AG08396 (cell line): Measurements from ENCODE around the gene ARHGEF5.
"Not testable (repeated sequence)": the region's sequence is repeated elsewhere in the genome, so short reads cannot be mapped to it uniquely, and the experiment has no call there.

Experiments
- DNase-seq: peaks from one replicate; pipeline ENCODE4 v3.0.0; 2012; ENCODE audit warnings: low spot score, mixed read lengths

ARHGEF5 gene

DNA sequence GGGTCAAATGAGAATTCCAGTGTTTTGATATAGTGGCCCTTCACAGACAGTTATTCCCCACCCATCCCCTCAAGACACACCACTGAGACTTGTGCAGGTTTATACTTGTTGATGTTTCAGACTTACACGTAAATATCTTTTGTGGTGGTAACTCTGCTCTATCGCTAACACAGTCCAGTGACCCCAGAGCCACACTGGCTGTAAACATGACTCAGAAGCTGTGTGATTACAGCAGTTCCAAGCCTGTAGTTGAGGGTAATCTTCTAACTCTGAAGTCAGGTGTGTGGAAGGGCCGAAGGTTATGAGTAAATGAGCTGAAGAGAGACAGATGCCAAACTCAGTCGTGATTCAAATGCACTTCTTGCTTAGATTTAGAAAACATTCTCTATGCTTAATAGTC lies 28.9 kb downstream of the ARHGEF5 start:
- DNase-seq, result no peak

DNA sequence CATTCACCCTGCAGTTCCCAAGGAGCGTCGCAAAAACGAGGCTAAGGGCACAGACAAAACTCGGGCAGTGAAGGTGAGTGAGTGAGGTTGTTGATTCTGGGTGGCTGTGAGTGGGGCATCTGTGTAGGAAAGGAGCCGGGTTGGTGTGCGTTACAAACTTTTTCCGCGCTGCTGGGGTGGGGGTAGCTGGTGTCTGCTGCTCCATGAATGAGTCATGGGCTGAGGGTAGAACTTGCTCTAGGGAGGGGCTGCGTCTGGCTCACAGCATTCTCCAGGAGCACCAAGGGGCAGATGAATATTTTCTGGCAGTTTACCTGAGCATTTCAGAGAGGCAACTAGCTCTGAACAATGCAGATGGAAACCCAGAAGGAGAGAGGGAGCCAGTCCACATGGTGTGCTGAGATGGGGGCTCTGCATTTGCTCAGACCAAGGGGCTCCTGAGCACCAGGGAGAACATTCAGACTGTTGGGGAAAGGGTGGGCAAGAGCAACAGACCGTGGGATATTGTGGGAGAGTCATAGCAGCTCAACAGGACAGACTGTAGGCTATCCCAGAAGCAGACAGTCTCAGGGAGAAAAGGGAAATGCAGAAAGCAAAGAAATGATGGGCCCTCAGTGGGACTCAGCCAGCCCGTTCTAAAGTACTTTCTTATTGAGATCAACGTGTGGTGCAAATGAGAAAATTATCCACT lies 29.5 kb downstream of the ARHGEF5 start:
- DNase-seq, result no peak

DNA sequence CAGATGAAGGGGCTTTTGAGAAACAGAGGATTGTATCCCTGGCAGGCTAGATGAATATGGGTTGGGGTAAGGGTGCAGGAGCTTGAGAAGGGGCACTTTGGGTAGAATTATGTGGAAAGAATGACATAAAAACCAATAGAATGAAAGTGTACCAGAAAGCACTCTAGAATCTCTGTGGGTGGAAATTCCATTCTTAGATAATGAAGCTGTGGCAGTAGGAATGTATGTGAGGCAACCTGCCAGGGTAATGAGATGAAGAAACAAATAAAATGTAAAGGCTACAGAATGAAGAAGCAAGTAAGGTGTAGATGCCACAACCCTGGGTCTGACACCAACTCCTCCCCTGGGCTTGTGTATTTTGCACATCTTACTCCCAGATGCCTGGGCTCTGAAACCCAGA lies 31.5 kb downstream of the ARHGEF5 start:
- no peak for DNase-seq

DNA sequence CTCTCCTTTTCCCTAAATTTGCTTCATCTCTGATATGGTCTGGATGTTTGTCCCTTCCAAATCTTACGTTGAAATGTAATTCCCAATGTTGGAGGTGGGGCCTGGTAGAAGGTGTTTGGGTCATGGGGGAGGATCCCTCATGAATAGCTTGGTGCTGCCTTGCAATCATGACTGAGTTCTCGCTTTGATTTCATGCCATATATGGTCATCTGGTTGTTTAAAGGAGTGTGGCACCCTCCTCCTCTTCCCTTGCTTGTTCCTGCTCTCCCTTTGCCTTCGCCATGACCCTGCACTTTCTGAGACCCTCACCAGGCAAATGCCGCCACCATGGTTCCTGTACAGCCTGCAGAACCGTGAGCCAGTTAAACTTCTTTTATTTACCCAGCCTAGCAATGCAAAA lies 33.7 kb downstream of the ARHGEF5 start:
- DNase-seq, result no peak

DNA sequence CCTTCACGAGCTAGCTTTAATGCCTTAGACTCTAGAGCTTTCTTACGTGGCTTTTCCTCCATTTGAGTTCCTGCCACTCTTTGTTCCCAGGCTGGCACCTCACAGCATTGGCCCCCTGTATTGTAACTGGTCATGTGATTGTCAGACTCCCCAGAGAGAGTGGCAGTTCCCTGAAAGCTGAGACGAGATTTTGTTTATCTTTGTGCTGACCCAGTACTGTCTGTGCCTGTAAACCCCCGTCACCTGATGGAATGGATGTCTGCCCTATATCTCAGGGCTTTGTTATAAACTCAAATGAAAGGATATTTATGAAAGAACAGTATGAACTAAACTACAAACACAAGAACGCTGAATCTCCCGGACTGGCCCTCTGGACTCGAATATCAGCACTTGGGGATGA lies 35.3 kb downstream of the ARHGEF5 start:
- no peak for DNase-seq

DNA sequence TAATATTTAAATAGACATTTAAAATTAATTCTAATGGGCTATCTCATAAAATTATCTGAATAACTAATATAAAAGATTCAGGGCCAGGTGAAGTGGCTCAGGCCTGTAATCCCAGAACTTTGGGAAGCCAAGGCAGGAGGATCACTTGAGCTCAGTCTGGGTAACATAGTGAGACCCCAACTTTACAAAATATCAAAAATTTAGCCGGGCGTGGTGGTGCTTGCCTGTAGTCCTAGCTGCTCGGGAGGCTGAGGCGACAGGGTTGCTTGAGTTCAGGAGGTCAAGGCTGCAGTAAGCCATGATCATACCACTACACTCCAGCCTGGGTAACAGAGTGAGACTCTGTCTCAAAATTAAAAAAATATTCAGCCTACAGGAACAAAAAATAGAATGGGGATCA lies 35.8 kb downstream of the ARHGEF5 start:
- no peak for DNase-seq

DNA sequence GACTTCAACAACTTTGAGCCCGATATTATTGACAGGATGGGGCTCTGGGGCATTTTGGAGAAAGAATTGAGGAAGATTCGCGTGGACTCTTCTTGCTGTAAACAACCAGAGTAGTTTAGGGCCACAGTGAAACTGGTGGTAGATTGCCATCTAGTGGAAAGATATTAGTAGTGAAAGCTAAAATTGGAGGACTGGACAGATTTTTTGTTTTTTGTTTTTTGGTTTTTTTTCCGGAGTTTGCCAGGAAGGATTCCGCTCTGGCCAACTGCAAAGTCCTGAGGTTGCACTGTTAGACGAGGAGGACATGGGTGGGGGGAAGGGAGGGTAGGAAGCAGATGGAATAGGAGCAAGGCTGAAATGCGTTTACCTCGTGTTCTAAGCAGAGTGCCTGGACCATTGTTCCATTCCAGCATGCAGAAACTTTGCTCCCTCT lies 36.6 kb downstream of the ARHGEF5 start:
- peak; percentile 62 for DNase-seq

DNA sequence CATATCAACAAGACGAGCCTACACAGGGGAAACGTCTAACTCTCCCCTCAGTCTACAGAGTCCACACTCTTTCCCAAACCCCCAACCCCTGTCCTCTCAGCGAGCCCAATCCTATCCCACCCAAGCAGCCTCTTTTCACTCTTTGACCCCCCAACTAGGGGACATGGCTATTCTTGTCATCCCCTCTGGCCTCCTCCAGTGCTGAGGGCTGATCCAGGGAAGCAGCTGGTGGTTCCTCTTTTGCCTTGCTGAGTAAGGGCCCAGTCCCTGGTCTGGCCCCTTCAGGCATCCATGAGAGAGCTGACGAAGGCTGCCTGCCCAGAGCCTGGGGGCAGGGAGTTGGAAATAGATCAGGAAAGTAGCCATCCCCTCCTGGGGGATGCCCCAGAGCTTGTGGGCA lies 41.9 kb downstream of the ARHGEF5 start:
- no peak for DNase-seq

DNA sequence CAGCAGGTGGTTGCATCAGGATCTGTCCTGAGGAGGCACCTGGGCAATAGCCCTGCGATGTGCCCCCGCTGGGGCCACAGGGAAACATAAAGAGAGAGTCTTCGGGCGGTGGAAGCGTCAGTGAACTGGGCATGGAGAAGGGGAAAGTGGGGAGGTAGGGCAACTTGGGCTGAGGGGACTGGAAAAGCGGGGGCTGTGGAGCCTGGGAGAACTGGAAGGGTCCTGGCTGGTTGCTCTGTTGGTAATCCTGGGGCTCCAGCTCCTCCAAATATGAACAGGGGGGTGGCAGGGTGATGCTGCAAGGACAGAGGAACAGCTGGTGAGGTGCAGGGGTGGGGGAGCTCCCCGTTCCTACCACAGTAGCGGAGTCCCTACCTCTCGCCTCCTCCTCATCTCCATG lies 43.1 kb downstream of the ARHGEF5 start:
- DNase-seq, result no peak

DNA sequence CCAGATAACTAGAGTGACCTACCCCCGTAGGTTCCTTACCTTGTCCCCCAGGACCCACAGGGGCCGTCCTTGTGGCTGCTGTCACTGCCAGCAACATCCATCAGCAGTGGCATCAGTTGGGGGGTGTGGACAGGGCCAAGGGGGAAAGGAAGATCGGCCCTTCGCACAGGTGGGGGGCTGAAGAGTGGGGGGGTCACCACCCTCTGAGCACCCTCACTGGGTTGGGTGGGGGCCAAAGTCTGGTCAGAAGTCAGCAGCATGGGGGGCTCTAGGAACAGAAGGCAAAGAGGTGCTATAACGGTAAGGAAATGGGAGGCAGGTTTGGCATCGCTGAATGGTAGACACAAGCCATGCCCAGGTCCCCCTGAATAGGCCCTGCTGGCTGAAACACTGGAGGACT lies 43.7 kb downstream of the ARHGEF5 start:
- DNase-seq, result no peak

DNA sequence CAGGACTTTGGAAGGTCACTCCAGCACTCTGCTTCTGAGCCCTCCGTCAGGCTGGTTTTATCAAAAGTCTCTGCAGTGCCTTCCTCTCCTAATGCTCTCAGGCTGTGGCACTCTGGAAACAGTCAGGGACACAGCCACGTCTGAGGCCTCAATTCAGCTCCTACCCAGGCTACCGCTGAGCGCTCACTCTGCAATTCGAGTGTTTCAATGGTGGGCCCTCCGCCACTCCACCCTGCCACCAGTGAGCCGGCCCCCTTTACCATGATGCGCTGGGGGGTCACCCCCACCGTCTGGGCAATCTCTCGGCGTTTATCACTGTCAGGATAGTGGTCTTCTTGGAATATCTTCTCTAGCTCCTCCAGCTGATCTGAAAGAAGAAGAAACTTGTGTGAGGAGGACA lies 44.7 kb downstream of the ARHGEF5 start:
- DNase-seq, result no peak

DNA sequence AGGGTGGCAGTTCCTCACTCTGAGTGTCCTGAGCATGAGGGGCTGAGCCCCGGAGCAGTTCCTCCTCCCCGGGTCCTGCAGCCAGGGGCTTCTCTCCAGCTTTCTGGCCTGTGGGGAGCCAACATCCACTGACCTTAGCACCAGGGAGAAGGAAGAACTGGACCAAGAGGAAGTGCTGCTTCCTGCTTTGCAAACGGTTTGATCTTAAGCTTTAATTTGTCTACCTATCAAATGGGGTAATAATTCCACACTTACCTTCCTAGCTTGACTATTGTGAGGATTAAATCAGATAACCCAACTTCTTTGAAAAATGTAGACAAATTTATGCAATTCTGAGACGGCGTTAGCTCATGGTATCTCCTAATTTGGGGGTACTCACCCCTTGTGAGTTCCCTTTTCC lies 46.3 kb downstream of the ARHGEF5 start:
- DNase-seq, result no peak

DNA sequence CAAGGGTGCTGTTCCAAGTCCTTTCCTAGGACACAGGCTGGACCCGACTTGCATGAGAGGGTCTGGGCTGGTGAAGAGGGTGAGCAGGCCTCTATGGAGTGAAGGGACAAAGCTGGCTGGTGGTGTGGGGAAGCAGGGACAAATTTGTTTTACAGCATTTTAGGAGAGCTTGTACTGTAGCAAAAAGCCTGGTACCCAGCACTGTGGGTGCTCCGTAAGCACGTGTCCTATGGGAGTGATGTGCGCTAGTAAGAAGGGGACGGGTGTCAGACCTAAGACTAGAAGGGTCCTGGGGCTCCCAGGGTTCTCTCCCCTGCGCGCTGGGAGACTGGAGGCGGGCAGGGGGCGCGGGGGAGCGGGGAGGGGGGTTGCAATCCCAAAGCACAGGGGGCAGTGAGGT lies 47.9 kb downstream of the ARHGEF5 start:
- DNase-seq, result no peak

DNA sequence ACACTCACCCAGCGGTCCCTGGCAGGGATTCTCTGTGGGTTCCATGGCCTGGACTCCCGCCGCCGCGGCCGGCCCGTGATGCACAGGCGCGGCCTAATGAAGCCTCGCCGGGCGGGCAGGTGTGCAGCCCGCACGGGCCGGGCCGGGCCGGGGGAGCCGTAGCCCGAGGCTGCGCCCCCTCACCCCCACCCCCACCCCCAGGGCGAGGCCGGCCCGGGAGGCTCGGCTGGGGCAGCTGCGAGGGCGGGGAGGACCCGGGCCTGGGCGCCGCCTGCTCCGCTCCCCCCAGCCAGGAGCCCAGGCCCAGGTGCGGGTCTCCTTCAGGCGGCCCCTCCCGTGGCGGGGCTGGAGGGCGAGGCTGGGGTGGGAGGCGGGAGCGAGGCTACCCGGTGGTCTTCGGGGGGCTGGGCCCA lies 48.5 kb downstream of the ARHGEF5 start, which contains the start of gene NOBOX:
Gene NOBOX, minus strand, starts transcription at position 45 of the 413 bp plus-strand sequence.
- DNase-seq, result no peak

DNA sequence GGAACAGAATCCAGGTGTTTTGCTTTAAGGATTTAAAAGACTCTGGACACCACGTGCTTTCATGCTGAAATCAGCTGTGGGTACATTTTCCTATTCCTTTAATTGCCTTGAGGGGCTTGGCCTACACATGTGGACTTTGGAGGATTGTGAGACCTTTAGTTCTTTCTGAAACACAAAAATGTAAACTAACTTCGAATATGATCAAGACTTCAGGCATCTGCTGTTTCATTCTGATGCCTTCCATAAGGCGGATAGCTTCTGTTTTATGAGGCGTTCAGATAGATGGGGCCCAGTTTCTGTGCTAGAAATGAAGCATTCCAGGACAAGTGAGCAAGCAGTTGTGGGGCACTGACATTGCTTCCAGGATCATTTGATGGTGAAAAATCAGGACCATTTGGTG lies 49.7 kb downstream of the ARHGEF5 start:
- DNase-seq, result no peak

DNA sequence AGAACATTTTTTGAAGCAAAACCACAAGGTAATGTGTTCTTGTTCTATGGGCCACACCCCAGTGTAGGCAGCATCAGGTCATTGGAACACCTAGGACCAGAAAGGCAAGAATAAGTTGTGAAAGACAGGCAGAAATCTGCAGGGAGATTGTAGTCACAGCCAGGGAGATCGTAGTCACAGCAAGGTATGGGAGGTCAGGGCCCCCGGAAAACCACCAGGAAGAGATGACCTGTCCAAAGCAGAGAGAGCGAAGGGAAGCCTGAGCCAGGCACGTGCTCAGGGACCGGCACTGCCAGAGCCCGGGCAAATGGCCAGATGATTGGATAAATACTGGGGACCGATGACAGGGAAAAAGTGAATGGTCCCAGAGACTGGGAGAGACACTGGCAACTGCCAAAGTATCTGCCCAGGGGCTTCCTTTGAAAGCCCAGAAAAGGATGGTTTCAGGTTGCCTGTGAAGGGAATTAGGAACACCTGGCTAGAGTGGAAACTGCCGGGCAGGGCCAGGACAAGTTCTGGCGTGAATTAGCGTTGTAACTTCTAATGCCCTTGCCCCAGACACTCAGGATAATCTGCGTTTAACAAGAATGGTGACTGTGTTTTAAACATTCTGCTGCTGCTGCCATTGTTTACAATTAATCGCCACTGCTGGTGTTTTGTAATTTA lies 52.2 kb downstream of the ARHGEF5 start:
- no peak for DNase-seq

DNA sequence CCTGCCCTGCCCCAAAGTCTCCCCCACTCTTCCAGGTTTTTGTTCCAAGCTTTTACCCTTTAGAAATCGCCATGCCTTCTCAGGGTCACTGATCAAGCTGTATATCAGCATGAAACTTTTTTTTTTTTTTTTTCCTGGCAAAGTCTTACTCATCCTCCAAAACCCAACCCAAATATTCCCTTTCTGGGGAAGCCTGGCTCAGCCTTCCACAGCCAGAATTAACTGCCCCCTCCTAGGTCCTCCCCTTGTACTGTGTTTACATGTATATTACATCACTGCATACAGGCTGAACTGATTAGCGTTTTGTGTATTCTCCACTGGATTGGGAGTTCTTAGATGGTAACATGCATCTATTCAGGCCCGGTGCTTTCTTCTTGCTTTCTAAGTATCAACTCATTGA lies 52.9 kb downstream of the ARHGEF5 start:
- DNase-seq, result no peak

DNA sequence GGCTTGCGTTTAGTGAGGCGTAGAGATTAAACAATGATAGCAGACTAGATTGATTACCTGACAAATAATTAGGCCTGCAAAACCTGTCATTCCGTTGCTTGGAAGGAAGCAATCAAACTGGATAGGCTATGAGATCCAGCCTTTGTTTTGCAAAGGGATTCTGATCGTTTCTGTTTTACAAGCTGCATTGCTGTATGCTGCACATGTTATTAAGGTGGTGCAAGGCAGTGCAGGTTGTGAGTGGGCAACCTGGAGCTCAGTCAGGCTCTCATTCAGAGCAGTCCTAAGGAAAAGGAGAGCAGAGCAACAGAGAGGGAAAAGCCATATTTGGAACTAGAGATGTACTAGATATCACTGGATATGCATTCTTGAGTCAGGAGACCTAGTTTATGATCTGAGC lies 55.2 kb downstream of the ARHGEF5 start:
- DNase-seq, result no peak

DNA sequence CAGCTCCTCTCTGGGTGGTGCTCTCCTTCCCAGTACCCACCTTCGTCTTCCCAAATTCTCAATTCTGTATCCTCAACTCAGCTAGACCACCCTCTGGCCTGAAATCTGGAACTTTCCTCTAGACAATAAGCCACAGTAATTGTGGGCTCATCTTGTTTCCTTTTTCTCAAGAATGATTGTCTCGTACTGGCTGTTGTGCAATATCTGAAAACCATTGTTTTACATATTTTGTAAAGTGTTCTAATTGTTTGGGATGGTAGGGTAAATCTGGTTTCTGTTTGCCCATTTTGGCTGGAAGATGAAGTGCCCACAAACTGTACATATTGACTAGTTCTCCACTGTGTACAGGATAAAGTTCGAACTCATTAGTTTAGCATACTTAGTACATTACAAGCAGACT lies 59.6 kb downstream of the ARHGEF5 start:
- no peak for DNase-seq

DNA sequence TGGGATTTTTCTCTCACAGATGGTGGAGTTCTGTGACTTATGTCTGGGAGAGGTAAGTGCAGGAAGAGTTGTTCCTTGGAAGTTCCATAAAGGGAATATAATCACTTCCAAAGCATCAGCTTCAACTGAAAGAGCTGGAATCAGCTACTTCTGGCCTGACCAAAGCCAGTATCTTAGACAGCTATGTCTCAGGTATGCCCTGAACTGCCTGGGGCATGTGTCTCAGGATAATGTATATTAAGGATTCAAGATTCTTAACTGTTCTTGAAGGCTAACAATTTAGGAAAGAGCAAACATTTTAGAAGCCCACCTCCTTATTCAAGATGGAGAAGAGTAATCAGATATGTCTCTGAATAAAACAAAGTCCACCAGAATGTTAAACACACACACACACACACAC lies 60.7 kb downstream of the ARHGEF5 start:
- no peak for DNase-seq

DNA sequence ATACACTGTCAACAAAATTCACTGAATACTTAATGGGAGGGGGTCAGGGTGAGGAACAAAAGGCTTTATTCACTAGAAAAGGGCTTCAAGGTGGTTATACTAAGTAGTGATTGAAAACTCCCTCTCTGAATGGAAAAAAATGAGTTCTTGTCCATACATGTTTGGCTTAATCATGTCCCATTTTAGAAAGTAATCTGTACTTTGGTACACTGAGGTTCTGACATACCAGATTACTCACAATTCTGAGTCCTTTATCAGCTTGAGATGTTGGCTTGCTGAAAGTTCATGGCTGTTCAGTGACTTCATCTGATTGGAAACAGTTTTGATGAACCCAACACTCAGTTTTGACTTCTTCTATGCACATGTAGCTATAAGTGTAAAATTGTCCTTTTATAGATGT lies 61.1 kb downstream of the ARHGEF5 start:
- no peak for DNase-seq

DNA sequence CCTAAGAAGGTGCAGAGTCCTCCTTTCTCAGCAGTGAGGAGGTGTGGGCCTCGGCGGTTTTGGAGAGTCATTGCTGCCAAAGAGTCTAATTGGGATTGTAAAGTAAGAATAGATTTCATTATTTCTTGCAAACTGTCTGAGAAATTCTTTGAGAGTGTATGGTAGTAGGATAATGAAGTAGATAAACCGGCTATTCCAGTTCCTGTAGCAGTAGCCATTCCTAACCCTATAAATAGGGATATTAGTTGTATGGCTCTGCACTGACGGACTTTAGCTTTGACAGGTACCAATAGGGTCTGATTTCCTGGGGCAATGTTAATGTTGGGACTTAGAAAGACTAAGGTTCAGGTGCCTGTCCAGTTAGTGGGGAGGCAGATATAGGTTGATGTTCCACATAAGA lies 63.7 kb downstream of the ARHGEF5 start:
- not testable (repeated sequence) for DNase-seq

DNA sequence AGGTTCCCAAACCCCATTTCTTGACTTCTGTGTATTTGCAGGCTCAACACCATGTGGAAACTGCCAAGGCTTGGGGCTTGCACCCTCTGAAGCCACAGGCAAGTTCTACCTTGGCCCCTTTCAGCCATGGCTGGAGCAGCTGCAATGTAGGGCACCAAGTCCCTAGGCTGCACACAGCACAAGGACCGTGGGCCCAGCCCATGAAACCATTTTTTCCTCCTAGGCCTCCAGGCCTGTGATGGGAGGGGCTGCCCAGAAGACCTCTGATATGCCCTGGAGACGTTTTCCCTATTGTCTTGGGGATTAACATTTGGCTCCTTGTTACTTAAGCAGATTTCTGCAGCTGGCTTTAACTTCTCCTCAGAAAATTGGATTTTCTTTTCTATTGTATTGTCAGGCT lies 72.3 kb downstream of the ARHGEF5 start:
- not testable (repeated sequence) for DNase-seq

DNA sequence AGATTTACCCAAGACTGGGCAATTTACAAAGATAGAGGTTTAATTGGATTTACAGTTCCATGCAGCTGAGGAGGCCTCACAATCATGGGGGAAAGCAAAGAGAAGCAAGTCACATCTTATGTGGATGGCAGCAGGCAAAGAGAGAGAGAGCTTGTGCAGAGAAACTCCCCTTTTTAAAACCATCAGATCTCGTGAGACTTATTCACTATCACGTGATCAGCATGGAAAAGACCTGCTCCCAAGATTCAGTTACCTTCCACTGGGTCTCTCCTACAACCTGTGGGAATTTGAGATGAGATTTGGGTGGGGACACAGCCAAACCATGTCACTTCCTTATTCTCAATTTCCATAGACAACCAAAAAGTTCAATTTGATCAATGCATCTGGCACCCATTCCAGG lies 73.2 kb downstream of the ARHGEF5 start:
- DNase-seq, result no peak
